CD4-positive, alpha-beta T cell treated with Interleukin-6 for 4 hours (primary cell): Measurements from ENCODE around the gene DENND1A.

Source experiments
- DNase-seq: peaks from one replicate; pipeline ENCODE4 v3.0.0-alpha.2; 2020; ENCODE audit warnings: mixed read lengths

The DENND1A gene

DNA sequence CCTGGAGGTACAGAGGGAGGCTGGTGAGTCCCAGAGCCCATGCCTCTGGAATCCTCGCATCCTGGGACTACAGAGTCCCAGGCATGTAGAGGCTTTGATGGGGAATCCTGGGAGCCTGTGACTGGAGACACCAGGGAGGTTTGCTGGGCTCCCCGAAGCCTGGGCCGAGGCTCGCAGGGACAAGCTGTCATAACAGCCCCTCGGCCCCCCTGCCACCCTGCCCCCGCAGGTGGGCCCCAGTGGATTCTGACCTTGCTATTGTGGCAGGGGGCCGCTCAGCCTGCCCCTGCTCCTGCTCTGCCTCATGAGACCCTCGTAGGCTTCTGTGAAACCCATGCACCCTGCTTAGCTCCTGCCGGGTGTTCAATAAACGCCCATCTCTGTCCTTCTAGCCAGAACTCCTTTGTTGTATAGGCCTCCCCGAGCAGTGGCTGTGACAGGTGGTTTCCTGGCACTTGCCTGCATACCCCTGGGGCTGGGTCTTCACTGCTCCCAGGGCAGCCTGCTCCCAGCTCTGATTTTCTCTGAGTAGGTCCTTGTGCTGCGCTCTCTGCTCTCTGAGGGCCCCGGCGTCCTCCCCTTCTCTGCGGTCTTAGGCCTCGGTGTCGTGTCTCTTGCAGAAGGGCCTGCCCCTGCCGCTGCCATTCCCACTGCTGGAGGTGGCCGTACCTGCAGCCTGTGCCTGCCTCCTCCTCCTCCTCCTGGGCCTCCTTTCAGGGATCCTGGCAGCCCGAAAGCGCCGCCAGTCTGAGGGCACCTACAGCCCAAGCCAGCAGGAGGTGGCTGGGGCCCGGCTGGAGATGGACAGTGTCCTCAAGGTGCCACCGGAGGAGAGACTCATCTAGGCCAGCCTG, 553.5 kb downstream of the DENND1A start:
- DNase-seq: no peak

DNA sequence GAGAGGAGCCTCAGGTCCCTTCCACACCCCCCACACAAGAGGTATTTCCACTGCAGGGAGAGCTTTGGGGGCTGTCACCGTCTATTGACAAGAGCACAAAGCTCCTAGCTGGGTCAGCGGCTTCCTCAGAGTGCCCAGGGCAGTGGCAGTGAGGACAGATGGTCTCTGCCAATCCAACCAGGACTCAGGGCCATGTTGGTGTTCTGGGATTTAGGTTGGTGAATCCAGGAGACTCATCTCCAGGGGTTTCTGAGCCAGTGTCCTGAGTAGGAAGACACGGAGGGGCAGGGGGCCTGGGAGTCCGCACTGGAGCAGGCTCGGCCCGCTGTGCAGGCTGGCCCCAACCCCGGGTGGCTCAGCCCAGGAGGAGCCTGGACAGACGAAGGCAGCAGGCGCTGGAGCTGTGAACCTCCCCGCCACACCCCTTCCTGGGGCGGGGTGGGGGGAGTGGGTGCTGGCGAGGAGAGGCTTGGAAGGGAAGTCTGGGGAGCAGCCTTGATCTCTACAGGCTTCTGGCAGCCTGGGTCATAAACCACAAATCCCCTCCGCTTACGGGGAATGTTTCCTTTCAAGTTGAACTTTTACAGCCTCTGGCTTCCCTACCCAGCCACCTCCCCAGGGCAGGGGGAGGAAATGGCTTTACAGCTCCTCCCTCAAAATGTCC, 554.3 kb downstream of the DENND1A start:
- DNase-seq: no peak

DNA sequence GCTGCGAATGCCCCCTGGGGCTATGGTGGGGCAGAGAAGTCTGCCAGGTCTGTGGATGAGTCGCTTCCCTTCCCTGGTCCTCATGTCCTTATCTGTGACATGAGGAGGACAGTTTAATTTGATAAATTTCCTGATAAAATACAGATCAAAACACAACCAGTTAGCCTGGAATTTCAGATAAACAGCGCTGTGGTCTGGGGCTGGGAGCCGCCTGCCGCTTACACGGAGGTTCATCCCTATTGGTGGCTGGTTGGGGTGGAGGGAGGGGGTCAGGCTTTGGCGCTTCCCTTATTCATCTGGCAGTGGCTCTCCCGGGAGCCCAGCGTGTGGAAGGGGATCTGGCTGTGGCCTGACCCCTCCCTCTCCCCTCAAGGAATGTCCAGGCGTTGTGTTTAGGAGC, 556.0 kb downstream of the DENND1A start:
- no peak for DNase-seq

DNA sequence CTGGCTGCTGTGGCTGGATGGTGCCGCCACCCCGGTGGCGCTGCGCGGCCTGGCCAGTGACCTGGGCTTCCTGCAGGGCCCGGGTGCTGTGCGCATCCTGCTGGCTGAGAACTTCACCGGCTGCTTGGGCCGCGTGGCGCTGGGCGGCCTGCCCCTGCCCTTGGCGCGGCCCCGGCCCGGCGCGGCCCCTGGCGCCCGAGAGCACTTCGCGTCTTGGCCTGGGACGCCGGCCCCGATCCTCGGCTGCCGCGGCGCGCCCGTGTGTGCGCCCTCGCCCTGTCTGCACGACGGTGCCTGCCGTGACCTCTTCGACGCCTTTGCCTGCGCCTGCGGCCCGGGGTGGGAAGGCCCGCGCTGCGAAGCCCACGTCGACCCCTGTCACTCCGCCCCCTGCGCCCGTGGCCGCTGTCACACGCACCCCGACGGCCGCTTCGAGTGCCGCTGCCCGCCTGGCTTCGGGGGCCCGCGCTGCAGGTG, 556.4 kb downstream of the DENND1A start:
- DNase-seq: no peak

DNA sequence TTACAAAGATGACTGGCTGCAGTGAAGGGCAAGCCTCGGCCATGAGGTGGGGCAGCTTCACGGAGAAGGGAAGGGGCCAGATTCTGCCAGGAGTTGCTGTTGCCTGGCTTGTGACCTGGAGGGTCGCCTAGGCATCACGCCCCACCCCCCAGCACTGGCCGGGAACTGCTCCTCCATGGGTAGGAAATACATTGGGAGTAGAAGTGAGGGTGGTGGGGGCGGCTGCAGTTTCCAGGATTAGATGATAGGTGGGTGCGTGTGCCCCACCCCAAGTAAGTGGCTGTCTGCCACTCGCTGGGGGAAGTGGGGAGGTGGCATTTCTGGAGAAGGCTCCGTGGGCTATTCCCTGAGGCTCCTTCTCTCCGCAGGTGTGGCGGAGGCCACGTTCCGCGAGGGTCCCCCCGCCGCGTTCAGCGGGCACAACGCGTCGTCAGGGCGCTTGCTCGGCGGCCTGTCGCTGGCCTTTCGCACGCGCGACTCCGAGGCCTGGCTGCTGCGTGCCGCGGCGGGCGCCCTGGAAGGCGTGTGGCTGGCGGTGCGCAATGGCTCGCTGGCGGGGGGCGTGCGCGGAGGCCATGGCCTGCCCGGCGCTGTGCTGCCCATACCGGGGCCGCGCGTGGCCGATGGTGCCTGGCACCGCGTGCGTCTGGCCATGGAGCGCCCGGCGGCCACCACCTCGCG, 557.0 kb downstream of the DENND1A start:
- DNase-seq: no peak

DNA sequence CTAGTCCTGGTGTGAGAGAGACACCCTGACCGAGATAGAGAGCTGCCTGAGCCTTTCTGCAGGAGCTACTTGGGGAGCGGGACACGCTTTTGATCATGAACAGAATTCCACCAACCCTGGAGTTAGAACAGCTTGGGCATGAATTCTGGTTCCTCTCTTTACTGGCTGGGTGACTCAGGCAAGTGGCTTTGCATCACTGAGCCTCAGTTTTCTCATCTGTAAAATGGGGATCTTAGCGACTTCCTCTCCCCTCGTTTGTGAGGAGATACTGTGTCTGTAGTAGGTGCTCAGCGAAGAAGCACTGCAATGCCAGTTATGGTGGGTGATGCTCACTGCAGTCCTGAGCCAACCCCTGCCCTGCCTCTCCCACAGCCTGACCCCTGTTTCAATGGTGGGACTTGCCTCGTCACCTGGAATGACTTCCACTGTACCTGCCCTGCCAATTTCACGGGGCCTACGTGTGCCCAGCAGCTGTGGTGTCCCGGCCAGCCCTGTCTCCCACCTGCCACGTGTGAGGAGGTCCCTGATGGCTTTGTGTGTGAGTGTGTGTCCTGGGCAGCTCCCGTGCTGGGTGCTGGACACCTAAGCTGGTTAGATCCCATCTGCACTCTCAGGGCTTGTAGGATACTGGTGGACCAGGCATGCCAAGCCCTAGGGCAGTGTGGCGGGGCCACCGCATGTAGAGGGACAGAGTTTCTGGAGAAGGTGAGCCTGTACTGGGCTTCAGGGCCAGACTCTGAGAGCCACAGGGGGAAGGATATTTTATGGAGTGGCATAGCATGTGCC, 557.9 kb downstream of the DENND1A start:
- DNase-seq: no peak

DNA sequence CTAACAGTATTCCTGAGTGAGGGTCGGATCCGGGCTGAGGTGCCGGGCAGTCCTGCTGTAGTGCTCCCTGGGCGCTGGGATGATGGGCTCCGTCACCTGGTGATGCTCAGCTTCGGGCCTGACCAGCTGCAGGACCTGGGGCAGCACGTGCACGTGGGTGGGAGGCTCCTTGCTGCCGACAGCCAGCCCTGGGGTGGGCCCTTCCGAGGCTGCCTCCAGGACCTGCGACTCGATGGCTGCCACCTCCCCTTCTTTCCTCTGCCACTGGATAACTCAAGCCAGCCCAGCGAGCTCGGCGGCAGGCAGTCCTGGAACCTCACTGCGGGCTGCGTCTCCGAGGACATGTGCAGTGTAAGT, 558.7 kb downstream of the DENND1A start:
- DNase-seq: no peak

DNA sequence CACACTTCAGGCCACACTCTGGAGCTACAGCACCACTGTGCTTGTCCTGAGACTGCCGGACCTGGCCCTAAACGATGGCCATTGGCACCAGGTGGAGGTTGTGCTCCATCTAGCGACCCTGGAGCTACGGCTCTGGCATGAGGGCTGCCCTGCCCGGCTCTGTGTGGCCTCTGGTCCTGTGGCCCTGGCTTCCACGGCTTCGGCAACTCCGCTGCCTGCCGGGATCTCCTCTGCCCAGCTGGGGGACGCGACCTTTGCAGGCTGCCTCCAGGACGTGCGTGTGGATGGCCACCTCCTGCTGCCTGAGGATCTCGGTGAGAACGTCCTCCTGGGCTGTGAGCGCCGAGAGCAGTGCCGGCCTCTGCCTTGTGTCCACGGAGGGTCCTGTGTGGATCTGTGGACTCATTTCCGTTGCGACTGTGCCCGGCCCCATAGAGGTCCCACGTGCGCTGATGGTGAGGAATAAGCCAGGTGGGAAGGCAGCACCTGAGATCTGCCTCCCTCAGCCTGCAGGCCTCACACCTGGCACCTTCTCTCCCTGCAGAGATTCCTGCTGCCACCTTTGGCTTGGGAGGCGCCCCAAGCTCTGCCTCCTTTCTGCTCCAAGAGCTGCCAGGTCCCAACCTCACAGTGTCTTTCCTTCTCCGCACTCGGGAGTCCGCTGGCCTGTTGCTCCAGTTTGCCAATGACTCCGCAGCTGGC, 559.2 kb downstream of the DENND1A start:
- no peak for DNase-seq

DNA sequence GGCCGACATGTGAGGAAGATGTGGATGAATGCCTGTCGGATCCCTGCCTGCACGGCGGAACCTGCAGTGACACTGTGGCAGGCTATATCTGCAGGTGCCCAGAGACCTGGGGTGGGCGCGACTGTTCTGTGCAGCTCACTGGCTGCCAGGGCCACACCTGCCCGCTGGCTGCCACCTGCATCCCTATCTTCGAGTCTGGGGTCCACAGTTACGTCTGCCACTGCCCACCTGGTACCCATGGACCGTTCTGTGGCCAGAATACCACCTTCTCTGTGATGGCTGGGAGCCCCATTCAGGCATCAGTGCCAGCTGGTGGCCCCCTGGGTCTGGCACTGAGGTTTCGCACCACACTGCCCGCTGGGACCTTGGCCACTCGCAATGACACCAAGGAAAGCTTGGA, 559.8 kb downstream of the DENND1A start:
- DNase-seq: no peak

DNA sequence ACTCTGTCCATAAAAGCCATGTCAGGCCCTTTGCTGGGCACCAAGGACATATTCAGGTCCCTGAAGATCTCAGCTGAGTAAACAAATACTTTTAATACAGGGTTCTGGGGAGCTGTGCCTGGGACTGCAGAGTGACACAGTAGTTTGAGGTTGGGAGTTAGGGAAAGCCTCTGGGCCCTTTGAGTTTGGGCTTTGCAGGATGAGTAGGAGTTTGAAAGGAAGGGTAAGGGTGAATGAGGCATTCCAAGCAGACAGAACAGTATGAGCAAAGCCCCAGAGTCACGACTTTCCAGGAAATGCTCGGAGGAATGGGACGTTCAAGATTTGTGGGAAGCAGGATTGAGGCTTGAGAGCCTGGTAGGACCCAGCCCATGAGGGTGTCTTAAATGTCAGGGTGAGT, 560.6 kb downstream of the DENND1A start:
- no peak for DNase-seq

DNA sequence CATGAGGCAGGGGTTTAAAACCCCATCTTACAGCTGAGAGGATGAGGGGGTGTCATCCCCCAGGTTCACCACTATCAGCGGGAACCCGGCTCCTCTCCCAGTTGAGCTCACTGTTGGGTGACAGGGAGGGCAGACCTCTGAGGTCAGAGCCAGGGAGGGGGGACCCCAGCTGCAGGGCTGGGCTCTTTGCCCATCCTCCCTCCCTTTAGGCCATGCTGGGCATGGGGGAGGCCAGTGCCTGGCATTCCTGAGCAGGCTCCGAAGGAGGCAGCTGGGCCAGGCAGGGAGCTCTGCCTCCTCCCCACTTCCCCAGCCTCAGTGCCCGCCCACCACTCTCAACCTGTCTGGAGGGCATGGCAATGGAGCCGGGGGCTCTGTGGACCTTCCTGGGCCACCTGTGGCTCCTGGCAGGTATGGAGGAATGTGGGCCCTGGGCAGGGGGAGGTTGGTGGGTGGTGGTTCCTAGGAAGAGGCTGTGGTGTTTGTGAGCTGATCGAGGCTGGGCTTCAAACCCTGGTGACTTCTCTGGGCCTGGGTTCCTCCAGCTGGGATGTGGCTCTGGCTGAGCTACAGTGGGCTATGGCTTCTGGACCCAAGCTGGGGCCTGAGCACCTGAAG, 561.3 kb downstream of the DENND1A start:
- DNase-seq: no peak

DNA sequence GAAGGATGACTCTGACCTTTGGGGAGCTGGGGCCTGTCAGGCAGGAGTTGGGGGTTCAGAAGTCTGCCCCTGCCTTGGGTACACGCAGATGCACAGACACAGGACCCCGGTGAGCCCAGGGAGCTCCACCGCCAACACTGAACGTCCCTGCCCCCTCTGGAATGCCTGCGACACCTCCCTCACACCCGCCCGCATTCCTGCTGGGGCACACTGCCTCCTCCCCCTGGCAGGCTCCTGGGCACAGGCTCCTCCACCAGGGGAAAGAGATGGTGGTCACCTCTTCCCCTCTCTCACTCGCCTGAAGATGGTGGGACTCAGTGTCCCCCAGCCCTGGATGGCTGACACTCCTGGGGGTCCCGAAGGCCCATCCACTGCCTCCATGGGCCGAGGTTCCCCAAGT, 561.9 kb downstream of the DENND1A start:
- no peak for DNase-seq

DNA sequence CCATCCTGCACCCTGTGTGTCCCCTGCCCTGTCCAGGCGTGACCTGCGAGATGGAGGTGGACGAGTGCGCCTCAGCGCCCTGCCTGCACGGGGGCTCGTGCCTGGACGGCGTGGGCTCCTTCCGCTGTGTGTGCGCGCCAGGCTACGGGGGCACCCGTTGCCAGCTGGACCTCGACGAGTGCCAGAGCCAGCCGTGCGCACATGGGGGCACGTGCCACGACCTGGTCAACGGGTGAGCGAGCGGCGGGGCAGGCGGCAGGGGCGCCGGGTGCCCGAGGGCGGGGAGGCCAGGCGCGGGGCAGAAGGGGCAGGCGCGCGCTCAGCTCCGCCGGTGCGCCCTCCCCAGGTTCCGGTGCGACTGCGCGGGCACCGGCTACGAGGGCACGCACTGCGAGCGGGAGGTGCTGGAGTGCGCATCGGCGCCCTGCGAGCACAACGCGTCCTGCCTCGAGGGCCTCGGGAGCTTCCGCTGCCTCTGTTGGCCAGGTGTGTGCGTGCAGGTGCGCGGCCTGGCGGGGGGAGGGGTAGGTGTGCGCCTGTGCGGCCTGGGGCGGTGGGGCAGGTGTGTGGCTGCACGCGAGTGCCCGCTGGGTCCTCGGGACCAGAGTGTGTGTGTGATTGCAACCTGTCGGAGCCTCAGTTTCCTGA, 563.9 kb downstream of the DENND1A start:
- DNase-seq: no peak

DNA sequence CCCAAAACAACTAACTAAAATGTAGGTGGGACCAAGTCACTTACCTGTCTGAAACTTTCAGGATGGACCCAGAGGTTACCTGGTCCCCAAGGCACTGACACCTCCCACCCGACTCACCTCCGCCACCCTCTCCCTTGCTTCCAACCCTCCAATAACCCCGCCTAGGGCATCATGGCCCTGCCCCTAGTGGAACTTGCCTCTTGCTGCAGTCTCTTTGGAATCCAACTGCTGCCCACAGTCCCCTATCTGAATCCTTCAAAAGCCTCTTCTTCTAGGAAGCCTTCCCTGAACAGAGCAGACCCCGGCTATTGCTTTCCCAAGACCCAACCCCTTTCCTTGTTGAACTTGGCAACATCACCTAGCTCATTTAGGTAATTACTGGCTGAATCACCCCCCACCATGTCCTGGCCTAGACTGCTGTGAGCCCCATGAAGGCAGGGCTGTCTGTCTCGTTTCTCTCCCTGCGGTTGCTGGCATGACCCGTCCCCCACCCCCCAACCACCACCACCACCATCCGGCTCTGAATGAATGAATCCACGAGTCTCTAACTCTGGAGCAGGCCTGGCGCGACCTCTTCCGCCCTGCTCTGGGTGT, 564.5 kb downstream of the DENND1A start:
- DNase-seq: no peak

DNA sequence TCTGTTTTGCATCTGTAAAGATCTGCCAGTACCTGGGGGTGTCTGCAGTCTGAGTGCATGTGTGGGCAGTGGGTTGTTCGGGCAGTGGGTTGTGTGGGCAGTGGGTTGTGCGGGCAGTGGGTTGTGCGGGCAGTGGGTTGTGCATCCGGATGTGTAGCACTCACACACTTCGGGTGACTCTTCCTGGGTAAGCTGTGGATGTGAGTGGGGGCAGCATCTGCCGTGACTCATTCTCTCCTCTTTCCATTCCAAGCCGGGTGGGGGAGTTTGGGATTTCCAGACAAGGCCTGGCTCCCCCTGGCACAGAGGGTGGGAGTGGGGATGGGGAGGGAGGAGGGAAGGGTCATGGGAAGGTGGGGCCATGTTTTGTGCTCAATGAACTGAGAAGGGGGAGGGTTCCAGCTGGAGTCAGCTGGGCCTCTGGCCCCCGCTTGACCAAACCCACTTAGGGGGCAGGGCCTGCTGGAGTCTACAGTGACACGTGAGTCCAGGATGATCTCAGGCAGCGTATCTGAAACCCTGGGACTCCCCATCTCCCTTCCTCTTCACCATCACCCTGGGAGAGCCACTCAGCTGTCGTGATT, 565.6 kb downstream of the DENND1A start:
- DNase-seq: no peak

DNA sequence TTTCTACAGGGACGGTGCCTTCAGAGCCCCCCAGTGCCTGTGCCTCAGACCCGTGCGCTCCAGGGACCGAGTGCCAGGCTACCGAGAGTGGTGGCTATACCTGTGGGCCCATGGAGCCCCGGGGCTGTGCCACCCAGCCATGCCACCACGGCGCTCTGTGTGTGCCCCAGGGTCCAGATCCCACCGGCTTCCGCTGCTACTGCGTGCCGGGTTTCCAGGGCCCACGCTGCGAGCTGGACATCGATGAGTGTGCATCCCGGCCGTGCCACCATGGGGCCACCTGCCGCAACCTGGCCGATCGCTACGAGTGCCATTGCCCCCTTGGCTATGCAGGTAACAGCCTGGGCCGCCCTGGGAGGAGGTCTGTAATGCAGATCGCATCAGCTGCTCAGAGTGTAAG, 567.1 kb downstream of the DENND1A start:
- no peak for DNase-seq

DNA sequence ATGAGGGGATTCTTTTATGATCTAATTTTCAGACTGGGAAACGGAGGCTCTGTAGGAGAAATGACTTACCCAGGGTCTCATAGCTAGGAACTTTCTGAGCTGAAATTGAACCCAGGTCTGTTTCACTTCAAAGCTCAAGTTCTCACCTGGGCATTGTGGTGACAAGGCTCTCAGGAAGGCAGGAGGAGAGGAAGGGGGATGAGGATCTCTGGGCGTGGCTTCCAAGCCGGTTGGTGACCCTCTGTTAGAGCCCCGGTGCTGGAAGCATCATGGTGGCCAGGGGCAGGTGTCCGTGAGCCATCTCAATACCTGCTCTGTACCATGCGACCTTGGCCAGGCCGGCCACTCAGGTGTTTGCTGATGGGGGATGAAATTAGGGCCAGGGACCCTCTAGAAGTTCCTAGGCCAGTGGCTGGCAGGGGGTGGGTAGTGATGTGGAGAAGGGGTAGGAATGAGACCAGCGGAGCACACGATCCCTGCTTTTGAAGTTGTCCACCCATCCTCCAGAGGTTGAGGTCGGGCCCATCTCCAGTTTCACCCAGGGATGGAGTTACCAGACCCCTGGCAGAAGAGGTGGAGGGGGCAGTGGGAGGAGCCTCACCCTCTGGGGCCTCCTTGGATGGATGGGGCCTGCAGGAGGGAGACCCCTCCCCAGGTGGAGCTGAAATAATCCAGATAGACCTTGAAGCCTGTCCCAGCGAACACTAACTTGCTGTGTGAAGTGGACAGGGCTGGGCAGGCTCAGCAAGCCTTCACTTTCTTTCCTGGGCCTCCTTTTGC, 568.0 kb downstream of the DENND1A start:
- no peak for DNase-seq

DNA sequence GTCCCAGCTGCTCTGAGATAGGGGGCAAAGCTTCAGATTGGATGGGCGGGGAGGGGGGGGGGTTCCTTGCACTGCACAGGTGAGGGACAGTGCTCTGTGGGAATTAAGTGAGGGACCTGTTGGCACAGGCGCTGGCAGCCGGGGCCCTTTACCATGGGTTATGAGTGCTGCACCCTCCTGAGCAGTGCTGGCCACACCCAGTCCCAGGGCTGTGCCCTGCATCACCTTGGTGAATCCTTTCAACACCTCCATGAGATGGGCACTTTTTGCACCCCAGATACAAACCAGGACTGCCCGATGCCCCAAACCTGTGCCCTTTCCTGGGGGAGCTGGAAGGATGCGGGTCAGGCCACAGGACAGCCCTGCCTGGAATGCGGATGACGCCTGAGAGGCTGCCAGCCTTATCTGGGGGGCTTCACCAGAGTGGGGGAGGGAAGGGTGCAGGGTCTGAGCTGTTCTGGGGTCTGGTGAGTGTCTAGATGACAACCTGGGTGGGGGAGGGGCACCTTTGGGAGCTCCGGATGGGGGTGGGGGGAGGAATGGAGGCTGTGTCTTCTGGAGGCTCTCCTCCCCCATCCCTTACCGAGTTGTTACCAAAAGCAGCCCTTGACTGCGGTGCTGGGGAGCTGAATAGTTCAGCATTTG, 568.7 kb downstream of the DENND1A start:
- DNase-seq: no peak
